ENCODE data around the gene TBL3. TPM values are rescaled to one million over a fixed set of nuclear protein-coding genes. Genes with fewer than 3 reads are reported as not detected.
A peak's percentile ranks its signal among the peaks of the same experiment; 100 is the strongest.

Gene TBL3
- total and polyA plus RNA-seq, 2 donors (not counting 1 experiment from before 2014, with no cell fraction given) = 31.9 to 52.2 TPM

GRCh38 chr16:2006317-2006716 is 34.5 kb downstream of the TBL3 start:
- peak overlapping the region; percentile 10 for H3K27ac Mint-ChIP-seq

More at GRCh38 chr16:2006317-2006716, 34.5 kb downstream of the TBL3 start:
- H3K79me2 ChIP-seq (ENCODE audit: control insufficient read depth, insufficient read depth, low read length) = peaks cover 76% of the 10 kb centered on the region
- TF ChIP-seq EZH2 (IDR thresholded peaks at IDR 0.05; ENCODE audit: borderline replicate concordance, insufficient read depth, low read depth, low read length, poor library complexity, severe bottlenecking) = no peak
- TF ChIP-seq CTCF (IDR thresholded peaks at IDR 0.05) = no peak
- no peak overlapping the region for H3K9ac ChIP-seq (ENCODE audit: low read length)
- Mint-ChIP-seq H3K4me3 (peak overlapping the region; percentile 44), H3K9me3 (ENCODE audit: insufficient read depth) (no peaks in the 10 kb centered on the region), H3K4me1 (peaks cover 47% of the 10 kb centered on the region), H3K27me3 (no peaks in the 10 kb centered on the region)
- H3K27me3 ChIP-seq (replicated peaks in 1 of 4; ENCODE audit: control extremely low read depth in 1 of 4, control insufficient read depth in 3 of 4, insufficient read depth in 4 of 4, low read length in 3 of 4) = no peaks in the 10 kb centered on the region
- no peaks in the 10 kb centered on the region for H3K9me3 ChIP-seq (ENCODE audit: control extremely low read depth in 1 of 3, control insufficient read depth in 2 of 3, insufficient read depth in 1 of 3, low read length in 2 of 3)
- H3K4me3 ChIP-seq (ENCODE audit: control extremely low read depth in 1 of 5, extremely low read depth in 1 of 5, insufficient read depth in 1 of 5, low read depth in 2 of 5, low read length in 4 of 5) = no peak overlapping the region
- 96% methylated on average over 8 of the region's 8 CpGs for WGBS (ENCODE audit: insufficient coverage)
- POLR2A ChIA-PET = no interaction called here
- no peak for ATAC-seq (ENCODE audit: low read depth)
- CTCF ChIA-PET = interaction anchor here (4.9 kb wide), 1 partner anchor 135 kb away, joined by 46 read pairs; no protein-coding TSS in a partner anchor
- intact Hi-C loops (cut with micrococcal nuclease) = no loop called here
- H3K4me2 ChIP-seq (replicated peaks; ENCODE audit: low read depth, low read length, poor library complexity, severe bottlenecking) = no peak overlapping the region
- no peak for DNase-seq
- no peak overlapping the region for H2AFZ ChIP-seq (ENCODE audit: insufficient read depth, low read depth, low read length, poor library complexity, severe bottlenecking)
- H3K4me1 ChIP-seq (ENCODE audit: control insufficient read depth in 2 of 2, insufficient read depth in 2 of 2, low read length in 2 of 2) = peaks cover 42 to 56% of the 10 kb centered on the region in 2 donors
- no peak overlapping the region for H3K27ac ChIP-seq (ENCODE audit: low read length in 2 of 2)
- H4K20me1 ChIP-seq (ENCODE audit: control insufficient read depth, insufficient read depth, low read length, poor library complexity, severe bottlenecking) = peaks cover 76% of the 10 kb centered on the region
- H3K36me3 ChIP-seq (replicated peaks in 1 of 2; ENCODE audit: control extremely low read depth in 1 of 2, control insufficient read depth in 1 of 2, extremely low read depth in 1 of 2, insufficient read depth in 2 of 2, low read length in 1 of 2) = peaks cover 0 to 29% of the 10 kb centered on the region in 2 experiments
